ENCODE measurements around the gene RNF213.

DNA sequence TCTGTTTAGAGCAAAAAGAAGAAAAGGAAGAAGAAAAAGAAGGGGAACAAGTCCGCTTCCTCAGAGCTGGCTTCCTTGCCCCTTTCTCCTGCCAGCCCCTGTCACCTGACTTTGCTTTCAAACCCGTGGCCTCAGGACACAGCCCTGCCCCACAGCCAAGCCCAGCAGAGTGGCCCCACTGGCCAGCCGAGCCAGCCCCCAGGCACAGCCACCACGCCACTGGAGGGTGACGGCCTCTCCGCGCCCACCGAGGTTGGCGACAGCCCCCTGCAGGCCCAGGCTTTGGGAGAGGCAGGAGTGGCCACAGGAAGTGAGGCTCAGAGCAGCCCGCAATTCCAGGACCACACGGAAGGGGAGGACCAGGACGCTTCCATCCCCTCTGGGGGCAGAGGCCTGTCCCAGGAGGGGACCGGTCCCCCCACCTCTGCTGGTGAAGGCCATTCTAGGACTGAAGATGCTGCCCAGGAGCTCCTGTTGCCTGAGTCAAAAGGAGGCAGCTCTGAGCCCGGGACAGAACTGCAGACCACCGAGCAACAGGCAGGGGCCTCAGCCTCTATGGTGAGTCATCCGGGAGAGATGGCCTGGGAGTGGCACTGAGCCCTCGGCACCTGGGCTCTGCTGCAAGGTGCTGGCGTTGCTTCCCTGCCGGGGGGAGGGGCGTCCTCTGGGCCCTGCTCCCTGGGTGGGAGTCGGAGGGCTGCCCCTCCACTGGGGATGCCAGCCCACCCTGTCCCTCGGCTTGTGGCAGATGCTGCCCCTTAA lies 27.3 kb downstream of the RNF213 start:
- TF ChIP-seq, protein P1, sequence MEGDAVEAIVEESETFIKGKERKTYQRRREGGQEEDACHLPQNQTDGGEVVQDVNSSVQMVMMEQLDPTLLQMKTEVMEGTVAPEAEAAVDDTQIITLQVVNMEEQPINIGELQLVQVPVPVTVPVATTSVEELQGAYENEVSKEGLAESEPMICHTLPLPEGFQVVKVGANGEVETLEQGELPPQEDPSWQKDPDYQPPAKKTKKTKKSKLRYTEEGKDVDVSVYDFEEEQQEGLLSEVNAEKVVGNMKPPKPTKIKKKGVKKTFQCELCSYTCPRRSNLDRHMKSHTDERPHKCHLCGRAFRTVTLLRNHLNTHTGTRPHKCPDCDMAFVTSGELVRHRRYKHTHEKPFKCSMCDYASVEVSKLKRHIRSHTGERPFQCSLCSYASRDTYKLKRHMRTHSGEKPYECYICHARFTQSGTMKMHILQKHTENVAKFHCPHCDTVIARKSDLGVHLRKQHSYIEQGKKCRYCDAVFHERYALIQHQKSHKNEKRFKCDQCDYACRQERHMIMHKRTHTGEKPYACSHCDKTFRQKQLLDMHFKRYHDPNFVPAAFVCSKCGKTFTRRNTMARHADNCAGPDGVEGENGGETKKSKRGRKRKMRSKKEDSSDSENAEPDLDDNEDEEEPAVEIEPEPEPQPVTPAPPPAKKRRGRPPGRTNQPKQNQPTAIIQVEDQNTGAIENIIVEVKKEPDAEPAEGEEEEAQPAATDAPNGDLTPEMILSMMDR (IDR thresholded peaks at IDR 0.05): no peak
- no peak for TF ChIP-seq POLR2A (IDR thresholded peaks at IDR 0.05)
